ENCODE results near the gene OTOG.

The OTOG gene

GRCh38 chr11:17500673-17501072 lies 46.4 kb upstream of the OTOG start:
- Histone ChIP-seq H3K36me3 (ENCODE audit: insufficient read depth, low read length) (no peaks in the 10 kb centered on the region), H3K27me3 (ENCODE audit: insufficient read depth, low read length, poor library complexity, severe bottlenecking) (no peaks in the 10 kb centered on the region), H3K4me3 (ENCODE audit: low read length, poor library complexity, severe bottlenecking) (no peak overlapping the region), H4K20me1 (ENCODE audit: insufficient read depth, low read length, poor library complexity, severe bottlenecking) (no peaks in the 10 kb centered on the region), H3K9me2 (replicated peaks; ENCODE audit: low read depth, low read length) (no peaks in the 10 kb centered on the region), H3K4me1 (ENCODE audit: insufficient read depth, low read length, poor library complexity, severe bottlenecking) (no peaks in the 10 kb centered on the region), H3K9ac (ENCODE audit: low read depth, low read length, poor library complexity, severe bottlenecking) (no peak overlapping the region), H3K9me3 (ENCODE audit: insufficient read depth, low read depth, low read length) (no peaks in the 10 kb centered on the region), H3K79me2 (ENCODE audit: insufficient read depth, low read length) (no peaks in the 10 kb centered on the region), H3K4me2 (ENCODE audit: low read depth, low read length, poor library complexity, severe bottlenecking) (no peak overlapping the region), H3F3A (ENCODE audit: low read depth) (no peaks in the 10 kb centered on the region), H2AFZ (ENCODE audit: low read length) (no peak overlapping the region)
- TF ChIP-seq EZH2phosphoT487 (IDR thresholded peaks at IDR 0.05; ENCODE audit: borderline replicate concordance) (no peak), CTCF (conservative IDR thresholded peaks at IDR 0.05; ENCODE audit: low read length) (no peak)

GRCh38 chr11:17502630-17503029 lies 44.4 kb upstream of the OTOG start:
- Histone ChIP-seq H3K4me3 (ENCODE audit: low read length, poor library complexity, severe bottlenecking) (no peak overlapping the region), H3K9me2 (replicated peaks; ENCODE audit: low read depth, low read length) (no peaks in the 10 kb centered on the region), H3K79me2 (ENCODE audit: insufficient read depth, low read length) (no peaks in the 10 kb centered on the region), H3F3A (ENCODE audit: low read depth) (no peaks in the 10 kb centered on the region), H4K20me1 (ENCODE audit: insufficient read depth, low read length, poor library complexity, severe bottlenecking) (no peaks in the 10 kb centered on the region), H3K9me3 (ENCODE audit: insufficient read depth, low read depth, low read length) (no peaks in the 10 kb centered on the region), H2AFZ (ENCODE audit: low read length) (no peak overlapping the region), H3K9ac (ENCODE audit: low read depth, low read length, poor library complexity, severe bottlenecking) (no peak overlapping the region), H3K4me2 (ENCODE audit: low read depth, low read length, poor library complexity, severe bottlenecking) (no peak overlapping the region), H3K27me3 (ENCODE audit: insufficient read depth, low read length, poor library complexity, severe bottlenecking) (no peaks in the 10 kb centered on the region), H3K36me3 (ENCODE audit: insufficient read depth, low read length) (no peaks in the 10 kb centered on the region), H3K4me1 (ENCODE audit: insufficient read depth, low read length, poor library complexity, severe bottlenecking) (no peaks in the 10 kb centered on the region)
- no peak for TF ChIP-seq CTCF (conservative IDR thresholded peaks at IDR 0.05; ENCODE audit: low read length)
- no peak for TF ChIP-seq EZH2phosphoT487 (IDR thresholded peaks at IDR 0.05; ENCODE audit: borderline replicate concordance)

GRCh38 chr11:17504330-17505107 lies 42.5 kb upstream of the OTOG start:
- Histone ChIP-seq H2AFZ (ENCODE audit: low read length) (no peak overlapping the region), H3K27me3 (ENCODE audit: insufficient read depth, low read length, poor library complexity, severe bottlenecking) (no peaks in the 10 kb centered on the region)
- TF ChIP-seq CTCF (conservative IDR thresholded peaks at IDR 0.05; ENCODE audit: low read length) (peak; percentile 96), EZH2phosphoT487 (IDR thresholded peaks at IDR 0.05; ENCODE audit: borderline replicate concordance) (no peak)

More at GRCh38 chr11:17504330-17505107, 42.5 kb upstream of the OTOG start:
- Histone ChIP-seq H3K4me1 (ENCODE audit: insufficient read depth, low read length, poor library complexity, severe bottlenecking) (no peaks in the 10 kb centered on the region), H3K4me3 (ENCODE audit: low read length, poor library complexity, severe bottlenecking) (no peak overlapping the region), H3K36me3 (ENCODE audit: insufficient read depth, low read length) (no peaks in the 10 kb centered on the region), H3K9me2 (replicated peaks; ENCODE audit: low read depth, low read length) (no peaks in the 10 kb centered on the region), H4K20me1 (ENCODE audit: insufficient read depth, low read length, poor library complexity, severe bottlenecking) (no peaks in the 10 kb centered on the region), H3K9me3 (ENCODE audit: insufficient read depth, low read depth, low read length) (no peaks in the 10 kb centered on the region), H3K9ac (ENCODE audit: low read depth, low read length, poor library complexity, severe bottlenecking) (no peak overlapping the region), H3F3A (ENCODE audit: low read depth) (no peaks in the 10 kb centered on the region), H3K79me2 (ENCODE audit: insufficient read depth, low read length) (no peaks in the 10 kb centered on the region), H3K4me2 (ENCODE audit: low read depth, low read length, poor library complexity, severe bottlenecking) (no peak overlapping the region)
